ENCODE results near the gene INAFM2.

The INAFM2 gene

DNA sequence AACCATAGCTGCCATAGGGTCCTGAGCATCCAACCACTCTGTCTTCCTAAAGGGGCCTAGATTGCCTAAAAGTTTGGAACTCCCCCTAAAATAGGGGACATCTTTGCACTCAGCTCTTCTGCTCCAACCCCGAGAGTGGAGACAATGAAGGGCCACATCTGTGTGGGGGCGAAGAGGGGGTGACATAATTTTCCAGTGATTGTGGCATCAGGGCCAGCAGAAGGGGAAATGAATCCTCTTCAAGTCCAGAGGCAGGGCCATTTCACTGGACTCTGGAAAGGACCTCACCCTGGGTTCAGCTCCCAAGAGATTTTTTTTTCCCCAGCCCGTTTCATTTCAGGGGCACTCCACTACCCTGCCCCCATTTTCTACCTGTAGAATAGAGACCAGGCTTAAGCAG lies 36.0 kb upstream of the INAFM2 start:
- TF ChIP-seq, protein P1, sequence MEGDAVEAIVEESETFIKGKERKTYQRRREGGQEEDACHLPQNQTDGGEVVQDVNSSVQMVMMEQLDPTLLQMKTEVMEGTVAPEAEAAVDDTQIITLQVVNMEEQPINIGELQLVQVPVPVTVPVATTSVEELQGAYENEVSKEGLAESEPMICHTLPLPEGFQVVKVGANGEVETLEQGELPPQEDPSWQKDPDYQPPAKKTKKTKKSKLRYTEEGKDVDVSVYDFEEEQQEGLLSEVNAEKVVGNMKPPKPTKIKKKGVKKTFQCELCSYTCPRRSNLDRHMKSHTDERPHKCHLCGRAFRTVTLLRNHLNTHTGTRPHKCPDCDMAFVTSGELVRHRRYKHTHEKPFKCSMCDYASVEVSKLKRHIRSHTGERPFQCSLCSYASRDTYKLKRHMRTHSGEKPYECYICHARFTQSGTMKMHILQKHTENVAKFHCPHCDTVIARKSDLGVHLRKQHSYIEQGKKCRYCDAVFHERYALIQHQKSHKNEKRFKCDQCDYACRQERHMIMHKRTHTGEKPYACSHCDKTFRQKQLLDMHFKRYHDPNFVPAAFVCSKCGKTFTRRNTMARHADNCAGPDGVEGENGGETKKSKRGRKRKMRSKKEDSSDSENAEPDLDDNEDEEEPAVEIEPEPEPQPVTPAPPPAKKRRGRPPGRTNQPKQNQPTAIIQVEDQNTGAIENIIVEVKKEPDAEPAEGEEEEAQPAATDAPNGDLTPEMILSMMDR (IDR thresholded peaks at IDR 0.05; ENCODE audit: low read depth, low read length, missing control alignments), result no peak
- H3K4me3 ChIP-seq (ENCODE audit: low read depth, low read length), result no peak overlapping the region
- no peak for DNase-seq (ENCODE audit: low read depth)

DNA sequence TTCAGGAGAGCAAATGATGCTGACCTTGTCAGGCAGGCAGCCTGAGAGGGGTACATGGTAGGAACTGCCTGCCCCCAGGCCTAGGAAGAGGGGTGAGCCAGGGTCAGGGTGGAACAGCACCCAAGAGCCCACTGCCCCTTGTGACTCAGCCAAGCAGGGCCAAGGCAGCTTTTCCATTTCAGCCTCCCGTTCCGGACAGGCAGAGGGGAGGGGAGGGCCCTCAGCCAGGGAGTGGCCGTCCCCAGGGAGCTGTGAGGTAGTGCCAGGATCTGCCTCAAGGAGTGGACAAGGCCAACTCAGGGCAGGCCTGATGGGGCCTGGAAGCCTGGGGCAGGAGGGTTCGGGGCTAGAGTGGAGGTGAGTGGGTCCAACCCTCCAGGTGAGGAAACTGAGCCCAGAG lies 35.5 kb upstream of the INAFM2 start:
- TF ChIP-seq, protein P1 (IDR thresholded peaks at IDR 0.05; ENCODE audit: low read depth, low read length, missing control alignments), result no peak
- DNase-seq (ENCODE audit: low read depth), result no peak

DNA sequence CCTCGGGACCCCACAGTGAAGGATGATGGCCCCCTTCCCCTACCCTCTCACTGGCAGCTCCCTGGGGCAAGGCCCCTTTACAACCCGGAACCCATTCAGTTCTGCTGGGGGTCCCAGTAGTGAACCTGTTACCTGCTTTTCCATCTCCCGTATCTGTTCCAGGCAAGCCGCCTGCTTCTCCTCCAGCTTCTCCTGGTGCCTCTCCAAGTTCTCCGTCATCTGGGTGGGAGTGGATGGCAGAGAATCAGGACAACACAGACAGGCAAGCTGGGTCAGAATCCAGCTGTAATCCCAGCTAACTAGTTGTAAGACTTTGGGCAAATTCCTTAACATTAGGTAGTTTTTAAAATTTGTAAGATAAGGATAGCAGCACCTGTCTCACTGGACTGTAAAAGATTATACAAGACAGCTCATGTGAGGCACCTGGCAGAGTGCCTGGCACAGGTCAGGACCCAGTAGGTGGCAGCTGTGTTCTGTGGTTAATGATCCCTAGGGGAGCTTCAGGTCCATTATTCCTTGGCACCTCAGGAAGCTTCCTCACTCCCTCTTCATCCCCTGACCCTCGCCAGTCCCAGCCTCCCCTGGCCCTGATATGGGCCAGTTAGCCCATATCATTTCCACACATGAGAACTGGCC lies 34.2 kb upstream of the INAFM2 start:
- DNase-seq (ENCODE audit: low read depth), result no peak
- TF ChIP-seq, protein P1 (IDR thresholded peaks at IDR 0.05; ENCODE audit: low read depth, low read length, missing control alignments), result no peak
- no peak overlapping the region for H3K4me3 ChIP-seq (ENCODE audit: low read depth, low read length)

More for the DNA sequence above, 35.5 kb upstream of the INAFM2 start:
- H3K4me3 ChIP-seq (ENCODE audit: low read depth, low read length), result no peak overlapping the region

DNA sequence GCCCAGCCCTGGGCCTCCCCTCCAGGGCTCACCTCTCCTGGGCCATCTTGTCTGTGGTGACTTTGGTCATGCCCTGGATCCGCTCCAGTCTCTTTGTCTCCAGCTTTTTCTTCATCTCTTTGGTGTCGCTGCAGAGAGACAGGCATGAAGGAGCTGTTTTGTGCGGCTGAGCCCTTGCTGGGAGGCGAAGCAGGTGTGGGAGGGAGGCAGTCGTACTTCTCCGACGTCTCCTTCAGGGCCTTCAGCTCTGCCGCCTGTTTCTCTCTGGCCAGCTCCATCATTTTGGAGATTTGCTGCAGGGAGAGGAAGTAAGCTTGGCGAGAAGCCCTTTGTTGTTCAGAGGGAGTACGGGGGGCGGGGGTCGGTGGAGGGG lies 33.0 kb upstream of the INAFM2 start:
- TF ChIP-seq, protein P1 (IDR thresholded peaks at IDR 0.05; ENCODE audit: low read depth, low read length, missing control alignments), result no peak
- H3K4me3 ChIP-seq (ENCODE audit: low read depth, low read length), result no peak overlapping the region
- no peak for DNase-seq (ENCODE audit: low read depth)

DNA sequence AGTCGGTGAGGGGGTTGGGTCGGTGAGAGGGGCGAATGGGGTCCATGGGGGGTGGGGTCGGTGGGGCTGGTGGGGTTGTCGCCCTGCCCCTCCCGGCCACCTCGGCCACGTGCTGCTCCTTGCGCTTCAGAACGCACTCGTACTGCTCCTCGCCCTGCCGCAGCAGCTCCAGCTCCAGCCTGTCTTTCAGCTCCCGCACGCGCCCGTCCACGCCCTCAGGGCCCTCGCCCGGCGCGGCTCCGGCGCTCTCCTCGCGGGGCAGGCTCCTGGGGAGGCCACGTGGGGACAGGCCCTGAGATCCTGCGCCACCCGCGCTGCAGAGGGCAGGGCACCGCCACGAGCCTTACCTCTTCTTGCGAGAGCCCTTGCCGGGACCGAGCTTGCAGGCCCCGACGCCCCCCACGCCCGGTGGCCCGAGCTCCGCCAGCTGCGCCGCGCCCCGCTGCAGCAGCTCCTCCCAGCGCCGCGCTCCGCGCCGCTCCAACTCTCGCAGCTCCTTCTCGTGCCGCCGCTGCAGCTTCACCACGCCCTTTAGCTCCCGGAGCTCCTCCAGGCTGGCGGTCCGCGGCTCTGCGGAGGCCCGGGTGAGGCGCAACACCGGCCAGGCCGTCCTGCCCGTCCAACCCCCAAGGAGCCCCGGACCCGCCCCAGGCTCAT lies 32.4 kb upstream of the INAFM2 start:
- no peak for DNase-seq (ENCODE audit: low read depth)
- TF ChIP-seq, protein P1 (IDR thresholded peaks at IDR 0.05; ENCODE audit: low read depth, low read length, missing control alignments), result no peak
- no peak overlapping the region for H3K4me3 ChIP-seq (ENCODE audit: low read depth, low read length)

DNA sequence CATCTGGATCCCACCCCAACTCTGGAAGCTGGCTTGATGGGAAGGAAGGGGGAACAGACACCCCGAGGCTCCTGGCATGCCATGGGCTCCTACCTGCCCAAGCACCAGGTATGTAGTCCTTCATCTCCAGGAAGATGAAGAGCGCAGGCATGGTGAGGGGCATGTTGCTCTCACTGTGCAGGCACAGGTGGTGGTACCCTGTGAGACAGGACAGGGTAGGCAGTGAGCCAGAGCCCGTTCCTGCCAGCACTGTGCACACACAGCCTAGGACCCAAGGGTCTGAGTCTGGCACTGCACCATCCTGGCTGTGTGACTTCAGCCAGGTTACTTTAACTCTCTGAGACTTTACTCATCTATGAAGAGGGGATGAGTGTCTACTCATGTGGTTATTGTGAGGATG lies 31.2 kb upstream of the INAFM2 start:
- no peak overlapping the region for H3K4me3 ChIP-seq (ENCODE audit: low read depth, low read length)
- DNase-seq (ENCODE audit: low read depth), result no peak
- TF ChIP-seq, protein P1 (IDR thresholded peaks at IDR 0.05; ENCODE audit: low read depth, low read length, missing control alignments), result no peak

DNA sequence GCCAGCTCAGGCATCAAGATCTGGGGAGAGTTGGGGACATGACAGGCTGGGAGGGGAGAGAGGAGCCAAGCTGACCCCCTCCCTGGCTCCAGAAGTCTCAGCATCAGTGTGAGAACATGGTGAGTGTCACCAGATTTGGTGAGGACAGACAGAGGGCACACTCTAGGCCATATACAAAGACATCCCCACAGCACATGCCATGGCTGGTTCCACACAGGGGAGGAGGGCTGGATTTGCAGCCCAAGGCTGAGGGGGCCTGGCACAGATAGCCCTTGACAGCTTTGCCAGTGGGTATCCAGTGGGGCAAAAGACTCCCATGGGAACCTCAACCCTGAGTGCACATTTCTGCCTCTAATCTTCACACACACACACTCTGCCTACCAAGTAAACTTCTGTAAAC lies 30.5 kb upstream of the INAFM2 start:
- DNase-seq (ENCODE audit: low read depth), result no peak
- H3K4me3 ChIP-seq (ENCODE audit: low read depth, low read length), result no peak overlapping the region
- TF ChIP-seq, protein P1 (IDR thresholded peaks at IDR 0.05; ENCODE audit: low read depth, low read length, missing control alignments), result no peak

Measured in GM12864 (cell line).